Epithelial cell of proximal tubule (primary cell): ENCODE measurements around the gene TM4SF5. TPM values are rescaled to one million over a fixed set of nuclear protein-coding genes. Genes with fewer than 3 reads are reported as not detected.

Experiments
- DNase-seq: peaks from one replicate; pipeline ENCODE4 v3.0.0-alpha.2; 2011; ENCODE audit warnings: low read depth
- H3K4me3 ChIP-seq: 2 replicates; pipeline ENCODE4 v1.5.1; 2011; ENCODE audit warnings: low read depth, mild to moderate bottlenecking, low read length
- CTCF ChIP-seq: conservative IDR thresholded peaks from 2 replicates; pipeline ENCODE4 v1.5.1; 2012; ENCODE audit warnings: low read depth, mild to moderate bottlenecking, low read length
- total RNA-seq: library from RNA; depleted of rRNA; stranded (reverse); fragments of >200 nt; gene quantifications from 2 replicates; pipeline ENCODE4 v1.2.3, GENCODE V29; 2015

Gene TM4SF5
- total RNA-seq, 1 donor from 2014 or later: not detected

- TF ChIP-seq CTCF: no peak
Measured at GRCh38 chr17:4734857-4735475, 36.7 kb upstream of the TM4SF5 start.

GRCh38 chr17:4735876-4736651, 35.6 kb upstream of the TM4SF5 start:
- TF ChIP-seq CTCF: no peak
- H3K4me3 ChIP-seq: no peak overlapping the region
- DNase-seq: no peak

More at GRCh38 chr17:4734857-4735475, 36.7 kb upstream of the TM4SF5 start:
- DNase-seq: no peak
- no peak overlapping the region for H3K4me3 ChIP-seq

GRCh38 chr17:4738136-4739121, 33.3 kb upstream of the TM4SF5 start:
- peak; percentile 25 for DNase-seq
- TF ChIP-seq CTCF: no peak
- peak overlapping the region; percentile 73 for H3K4me3 ChIP-seq

GRCh38 chr17:4739122-4740024, 32.3 kb upstream of the TM4SF5 start, which contains the start of the genes CXCL16 and ZMYND15:
Gene CXCL16 (minus strand): TSS chr17:4739928. CDS start chr17:4739339, 589 bp downstream.
Gene ZMYND15 (plus strand): TSS chr17:4739833. CDS start chr17:4740549, 716 bp downstream.
- DNase-seq: no peak

GRCh38 chr17:4740025-4740351, 31.7 kb upstream of the TM4SF5 start:
- TF ChIP-seq CTCF: no peak
- H3K4me3 ChIP-seq: peak overlapping the region; percentile 73
- no peak for DNase-seq

More at GRCh38 chr17:4739122-4740024, 32.3 kb upstream of the TM4SF5 start, which contains the start of the genes CXCL16 and ZMYND15:
- peak within 1 kb of the TSS; percentile 73 for H3K4me3 ChIP-seq
- no peak for TF ChIP-seq CTCF

GRCh38 chr17:4740584-4740983, 31.1 kb upstream of the TM4SF5 start:
- no peak for TF ChIP-seq CTCF

More at GRCh38 chr17:4740584-4740983, 31.1 kb upstream of the TM4SF5 start:
- no peak overlapping the region for H3K4me3 ChIP-seq
- DNase-seq: no peak
